Duodenal mucosa (tissue), 2 donors: ENCODE measurements around the gene TPT1.
"Not testable (repeated sequence)": the region's sequence is repeated elsewhere in the genome, so short reads cannot be mapped to it uniquely, and the experiment has no call there.

Experiments used
- H3K27ac ChIP-seq: one replicate; pipeline ENCODE4 v1.7.0; 2013; ENCODE audit warnings: low read depth, low read length
- H3K27me3 ChIP-seq, 2 donors: one replicate each; pipeline ENCODE4 v1.7.0; 2013; ENCODE audit warnings: low read length in 2 of 2, control low read depth in 1 of 2; ENCODE audit not compliant: insufficient read depth in 2 of 2, control insufficient read depth in 1 of 2
- H3K36me3 ChIP-seq, 2 donors: one replicate each; pipeline ENCODE4 v1.7.0; 2013; ENCODE audit warnings: low read length in 2 of 2, control low read depth in 1 of 2; ENCODE audit not compliant: insufficient read depth in 2 of 2, control insufficient read depth in 1 of 2
- H3K4me1 ChIP-seq, 2 donors: one replicate each; pipeline ENCODE4 v1.7.0; 2013; ENCODE audit warnings: low read length in 2 of 2, control low read depth in 1 of 2; ENCODE audit not compliant: insufficient read depth in 2 of 2, control insufficient read depth in 1 of 2
- H3K4me3 ChIP-seq, 2 donors: one replicate each; pipeline ENCODE4 v1.7.0; 2013; ENCODE audit warnings: low read length in 2 of 2, low read depth in 1 of 2
- H3K9ac ChIP-seq, 2 donors: one replicate each; pipeline ENCODE4 v1.7.0; 2013; ENCODE audit warnings: low read length in 2 of 2, low read depth in 1 of 2
- H3K9me3 ChIP-seq, 2 donors: one replicate each; pipeline ENCODE4 v1.7.0; 2013; ENCODE audit warnings: low read length in 2 of 2, control low read depth in 1 of 2; ENCODE audit not compliant: control insufficient read depth in 1 of 2

The TPT1 gene

GRCh38 chr13:45341034-45341798 lies at the start of gene TPT1:
Gene TPT1 (minus strand): TSS chr13:45341183. CDS start chr13:45341069, 114 bp downstream.
- no peaks in the 10 kb centered on the region for H3K9me3 ChIP-seq
- H3K9ac ChIP-seq = peak within 1 kb of the TSS; percentile 99
- H3K27me3 ChIP-seq = no peaks in the 10 kb centered on the region
- peak within 1 kb of the TSS; percentile 93 to 94 for H3K4me3 ChIP-seq
- H3K27ac ChIP-seq = peak within 1 kb of the TSS; percentile 100
- peaks cover 41 to 44% of the 10 kb centered on the region in 2 donors for H3K4me1 ChIP-seq
- H3K36me3 ChIP-seq = peaks cover 28 to 42% of the 10 kb centered on the region in 2 donors

- not testable (repeated sequence) for H3K27ac ChIP-seq, H3K4me1 ChIP-seq, H3K9me3 ChIP-seq, H3K9ac ChIP-seq, H3K4me3 ChIP-seq, H3K27me3 ChIP-seq
- H3K36me3 ChIP-seq = peaks cover under 1 to 12% of the 10 kb centered on the region in 2 donors
These were observed 49.4 kb upstream of the TPT1 start for GRCh38 chr13:45390348-45390747.

DNA sequence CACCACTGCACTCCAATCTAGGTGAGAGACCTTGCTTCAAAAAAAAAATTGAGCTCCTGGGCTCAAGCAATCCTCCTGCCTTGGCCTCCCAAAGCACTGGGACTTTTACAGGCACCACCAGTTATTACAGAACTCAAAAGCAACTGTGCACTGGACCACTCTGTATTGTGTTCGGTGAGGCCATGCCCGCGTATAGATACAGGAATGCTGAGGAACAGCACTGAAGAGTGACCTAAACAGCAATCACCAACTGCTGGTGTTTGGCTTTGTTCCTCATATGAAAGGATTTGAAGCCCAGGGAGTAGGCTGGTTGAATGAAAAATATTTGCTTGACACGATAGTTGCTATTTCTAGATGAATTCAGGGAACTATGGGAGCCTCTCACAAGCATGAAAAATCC lies 47.7 kb upstream of the TPT1 start:
- peaks cover 3 to 15% of the 10 kb centered on the region in 2 donors for H3K36me3 ChIP-seq
- H3K4me3 ChIP-seq = no peak overlapping the region
- no peaks in the 10 kb centered on the region for H3K27me3 ChIP-seq

GRCh38 chr13:45386892-45387575 lies 46.1 kb upstream of the TPT1 start:
- not testable (repeated sequence) for H3K4me1 ChIP-seq, H3K9me3 ChIP-seq, H3K27me3 ChIP-seq, H3K9ac ChIP-seq, H3K4me3 ChIP-seq, H3K27ac ChIP-seq
- peaks cover 3 to 12% of the 10 kb centered on the region in 2 donors for H3K36me3 ChIP-seq

More for the DNA sequence above, 47.7 kb upstream of the TPT1 start:
- H3K9me3 ChIP-seq = no peaks in the 10 kb centered on the region
- no peak overlapping the region for H3K9ac ChIP-seq
- peaks cover 0 to 5% of the 10 kb centered on the region in 2 donors for H3K4me1 ChIP-seq
- no peak overlapping the region for H3K27ac ChIP-seq

DNA sequence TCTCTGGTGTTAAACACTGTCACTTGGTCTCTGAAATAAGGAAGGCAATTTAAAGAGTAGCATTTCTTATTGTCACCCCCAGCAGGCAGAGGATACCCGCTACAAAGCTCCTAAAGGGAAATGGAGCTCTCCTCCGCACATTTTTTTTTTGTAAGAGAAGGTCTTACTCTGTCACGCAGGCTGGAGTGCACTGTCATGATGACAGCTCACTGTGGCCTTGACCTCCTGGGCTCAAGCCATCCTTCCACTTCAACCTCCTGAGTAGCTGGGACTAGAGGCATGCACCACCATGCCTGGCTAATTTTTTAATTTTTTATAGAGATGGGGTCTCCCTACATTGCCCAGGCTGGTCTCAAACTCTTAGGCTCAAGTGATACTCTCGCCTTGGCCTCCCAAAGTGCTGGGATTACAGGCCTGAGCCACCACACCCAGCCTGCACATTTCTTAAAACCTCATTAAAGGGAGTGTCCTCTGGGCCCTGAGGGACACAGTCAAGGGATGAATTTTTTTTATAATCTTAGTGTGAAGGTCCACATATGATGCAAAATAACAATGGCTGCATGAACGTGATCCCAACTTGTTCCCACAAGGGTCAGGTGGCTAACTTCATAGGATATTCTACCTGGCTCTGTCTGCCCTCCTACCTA lies 45.0 kb upstream of the TPT1 start:
- Histone ChIP-seq H3K4me1 (peaks cover 0 to 5% of the 10 kb centered on the region in 2 donors), H3K9me3 (no peaks in the 10 kb centered on the region), H3K27me3 (no peaks in the 10 kb centered on the region), H3K4me3 (no peak overlapping the region), H3K9ac (no peak overlapping the region), H3K27ac (no peak overlapping the region), H3K36me3 (peaks cover 3 to 9% of the 10 kb centered on the region in 2 donors)

DNA sequence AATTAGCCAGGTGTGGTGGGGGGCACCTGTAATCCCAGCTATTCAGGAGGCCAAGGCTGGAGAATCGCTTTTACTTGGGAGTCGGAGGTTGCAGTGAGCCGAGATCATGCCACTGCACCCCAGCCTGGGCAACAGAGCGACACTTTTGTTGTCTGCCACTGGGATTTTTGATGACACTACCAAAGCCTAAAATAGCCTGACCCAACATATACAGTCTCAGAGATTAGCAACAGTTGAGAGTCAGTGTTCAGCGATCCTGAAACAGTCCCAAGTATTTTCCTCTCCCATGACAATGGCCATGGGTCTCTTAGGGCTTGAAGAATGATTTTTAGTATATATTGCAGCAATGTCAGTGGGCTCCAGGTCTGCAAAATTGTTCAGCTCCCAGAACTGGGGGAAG lies 44.3 kb upstream of the TPT1 start:
- H3K27me3 ChIP-seq = no peaks in the 10 kb centered on the region
- H3K4me3 ChIP-seq = no peak overlapping the region
- H3K36me3 ChIP-seq = peaks cover 3 to 9% of the 10 kb centered on the region in 2 donors
- H3K27ac ChIP-seq = no peak overlapping the region
- H3K9me3 ChIP-seq = no peaks in the 10 kb centered on the region
- H3K9ac ChIP-seq = no peak overlapping the region
- peaks cover 0 to 5% of the 10 kb centered on the region in 2 donors for H3K4me1 ChIP-seq

GRCh38 chr13:45384474-45385174 lies 43.6 kb upstream of the TPT1 start:
- H3K27ac ChIP-seq = no peak overlapping the region
- no peaks in the 10 kb centered on the region for H3K9me3 ChIP-seq
- no peak overlapping the region for H3K4me3 ChIP-seq
- H3K9ac ChIP-seq = no peak overlapping the region
- H3K36me3 ChIP-seq = peaks cover 3 to 9% of the 10 kb centered on the region in 2 donors
- peaks cover 0 to 5% of the 10 kb centered on the region in 2 donors for H3K4me1 ChIP-seq
- no peaks in the 10 kb centered on the region for H3K27me3 ChIP-seq

DNA sequence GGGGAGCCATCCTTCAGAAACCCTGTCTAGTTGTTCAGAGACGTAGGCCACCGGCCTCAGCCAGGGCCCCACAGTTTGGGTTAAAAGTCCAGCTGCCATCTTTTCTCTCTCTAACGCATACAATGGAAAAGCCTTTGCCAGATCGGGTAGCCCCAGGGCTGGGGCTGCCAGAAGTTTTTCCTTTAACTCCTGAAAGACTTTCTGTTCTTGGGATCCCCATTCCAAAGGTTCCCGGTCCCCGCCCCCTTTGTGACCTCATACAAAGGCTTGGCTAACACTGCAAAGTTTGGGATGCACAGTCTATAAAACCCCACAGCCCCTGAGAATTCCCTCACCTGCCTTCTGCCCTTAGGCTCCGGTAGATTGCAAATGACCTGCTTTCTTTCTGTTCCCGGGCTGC lies 41.8 kb upstream of the TPT1 start:
- H3K4me1 ChIP-seq, H3K9me3 ChIP-seq, H3K9ac ChIP-seq, H3K27me3 ChIP-seq, H3K4me3 ChIP-seq, H3K36me3 ChIP-seq, H3K27ac ChIP-seq: not testable (repeated sequence)

DNA sequence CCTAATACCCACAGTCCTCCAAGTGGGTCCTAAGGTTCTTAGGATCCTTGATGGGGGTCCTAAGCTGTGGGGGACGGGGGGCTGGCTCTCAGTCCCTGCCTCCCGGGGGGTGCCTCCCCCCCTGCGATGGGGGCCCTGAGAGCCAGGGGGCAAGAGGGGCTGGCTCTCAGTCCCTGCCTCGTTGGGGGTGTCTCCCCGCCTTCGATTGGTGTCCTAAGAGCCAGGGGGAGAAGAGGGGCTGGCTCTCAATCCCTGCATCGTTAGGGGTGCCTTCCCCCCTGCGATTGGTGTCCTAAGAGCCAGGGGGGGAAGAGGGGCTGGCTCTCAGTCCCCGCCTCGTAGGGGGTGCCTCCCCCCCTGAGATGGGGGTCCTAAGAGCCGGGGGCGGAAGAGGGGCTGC lies 40.2 kb upstream of the TPT1 start:
- Histone ChIP-seq H3K27me3 (no peaks in the 10 kb centered on the region), H3K27ac (no peak overlapping the region), H3K36me3 (peaks cover 3 to 9% of the 10 kb centered on the region in 2 donors), H3K4me3 (no peak overlapping the region), H3K9ac (no peak overlapping the region), H3K9me3 (no peaks in the 10 kb centered on the region), H3K4me1 (peaks cover 0 to 5% of the 10 kb centered on the region in 2 donors)
